ENCODE results near the gene COL4A6.

GRCh38 chrX:108323751-108324150 lies 114.5 kb downstream of the COL4A6 start:
- TF ChIP-seq TCF4 (CRISPR knock-in tag; IDR thresholded peaks at IDR 0.05; ENCODE audit: borderline replicate concordance), result no peak
- TF ChIP-seq, protein P1, sequence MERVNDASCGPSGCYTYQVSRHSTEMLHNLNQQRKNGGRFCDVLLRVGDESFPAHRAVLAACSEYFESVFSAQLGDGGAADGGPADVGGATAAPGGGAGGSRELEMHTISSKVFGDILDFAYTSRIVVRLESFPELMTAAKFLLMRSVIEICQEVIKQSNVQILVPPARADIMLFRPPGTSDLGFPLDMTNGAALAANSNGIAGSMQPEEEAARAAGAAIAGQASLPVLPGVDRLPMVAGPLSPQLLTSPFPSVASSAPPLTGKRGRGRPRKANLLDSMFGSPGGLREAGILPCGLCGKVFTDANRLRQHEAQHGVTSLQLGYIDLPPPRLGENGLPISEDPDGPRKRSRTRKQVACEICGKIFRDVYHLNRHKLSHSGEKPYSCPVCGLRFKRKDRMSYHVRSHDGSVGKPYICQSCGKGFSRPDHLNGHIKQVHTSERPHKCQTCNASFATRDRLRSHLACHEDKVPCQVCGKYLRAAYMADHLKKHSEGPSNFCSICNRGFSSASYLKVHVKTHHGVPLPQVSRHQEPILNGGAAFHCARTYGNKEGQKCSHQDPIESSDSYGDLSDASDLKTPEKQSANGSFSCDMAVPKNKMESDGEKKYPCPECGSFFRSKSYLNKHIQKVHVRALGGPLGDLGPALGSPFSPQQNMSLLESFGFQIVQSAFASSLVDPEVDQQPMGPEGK (CRISPR knock-in tag; IDR thresholded peaks at IDR 0.05; ENCODE audit: borderline replicate concordance), result no peak
- no peak for TF ChIP-seq OSR1 (CRISPR knock-in tag; IDR thresholded peaks at IDR 0.05)
- TF ChIP-seq ARNTL (CRISPR knock-in tag; IDR thresholded peaks at IDR 0.05; ENCODE audit: borderline replicate concordance, low read depth), result no peak
- no peak for TF ChIP-seq PPARA (CRISPR knock-in tag; IDR thresholded peaks at IDR 0.05; ENCODE audit: borderline replicate concordance)
- TF ChIP-seq ZFP3 (CRISPR knock-in tag; IDR thresholded peaks at IDR 0.05), result no peak
- TF ChIP-seq RARB (CRISPR knock-in tag; IDR thresholded peaks at IDR 0.05), result no peak
- TF ChIP-seq TSHZ2 (CRISPR knock-in tag; IDR thresholded peaks at IDR 0.05), result no peak
- TF ChIP-seq CSDC2 (CRISPR knock-in tag; IDR thresholded peaks at IDR 0.05), result no peak
- TF ChIP-seq CSRNP3 (CRISPR knock-in tag; IDR thresholded peaks at IDR 0.05), result no peak
- TF ChIP-seq GLIS3 (CRISPR knock-in tag; IDR thresholded peaks at IDR 0.05), result no peak
- TF ChIP-seq, protein P2, sequence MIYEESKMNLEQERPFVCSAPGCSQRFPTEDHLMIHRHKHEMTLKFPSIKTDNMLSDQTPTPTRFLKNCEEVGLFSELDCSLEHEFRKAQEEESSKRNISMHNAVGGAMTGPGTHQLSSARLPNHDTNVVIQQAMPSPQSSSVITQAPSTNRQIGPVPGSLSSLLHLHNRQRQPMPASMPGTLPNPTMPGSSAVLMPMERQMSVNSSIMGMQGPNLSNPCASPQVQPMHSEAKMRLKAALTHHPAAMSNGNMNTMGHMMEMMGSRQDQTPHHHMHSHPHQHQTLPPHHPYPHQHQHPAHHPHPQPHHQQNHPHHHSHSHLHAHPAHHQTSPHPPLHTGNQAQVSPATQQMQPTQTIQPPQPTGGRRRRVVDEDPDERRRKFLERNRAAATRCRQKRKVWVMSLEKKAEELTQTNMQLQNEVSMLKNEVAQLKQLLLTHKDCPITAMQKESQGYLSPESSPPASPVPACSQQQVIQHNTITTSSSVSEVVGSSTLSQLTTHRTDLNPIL (CRISPR knock-in tag; IDR thresholded peaks at IDR 0.05; ENCODE audit: low read depth), result no peak
